GM21447 (cell line): ENCODE results near the gene JPH4.

ENCODE experiments used
- ATAC-seq: cut with Tn5 transposase; IDR thresholded peaks from one replicate; pipeline ENCODE4 v1.9.1; 2021; ENCODE audit not compliant: unreplicated experiment

The JPH4 gene

DNA sequence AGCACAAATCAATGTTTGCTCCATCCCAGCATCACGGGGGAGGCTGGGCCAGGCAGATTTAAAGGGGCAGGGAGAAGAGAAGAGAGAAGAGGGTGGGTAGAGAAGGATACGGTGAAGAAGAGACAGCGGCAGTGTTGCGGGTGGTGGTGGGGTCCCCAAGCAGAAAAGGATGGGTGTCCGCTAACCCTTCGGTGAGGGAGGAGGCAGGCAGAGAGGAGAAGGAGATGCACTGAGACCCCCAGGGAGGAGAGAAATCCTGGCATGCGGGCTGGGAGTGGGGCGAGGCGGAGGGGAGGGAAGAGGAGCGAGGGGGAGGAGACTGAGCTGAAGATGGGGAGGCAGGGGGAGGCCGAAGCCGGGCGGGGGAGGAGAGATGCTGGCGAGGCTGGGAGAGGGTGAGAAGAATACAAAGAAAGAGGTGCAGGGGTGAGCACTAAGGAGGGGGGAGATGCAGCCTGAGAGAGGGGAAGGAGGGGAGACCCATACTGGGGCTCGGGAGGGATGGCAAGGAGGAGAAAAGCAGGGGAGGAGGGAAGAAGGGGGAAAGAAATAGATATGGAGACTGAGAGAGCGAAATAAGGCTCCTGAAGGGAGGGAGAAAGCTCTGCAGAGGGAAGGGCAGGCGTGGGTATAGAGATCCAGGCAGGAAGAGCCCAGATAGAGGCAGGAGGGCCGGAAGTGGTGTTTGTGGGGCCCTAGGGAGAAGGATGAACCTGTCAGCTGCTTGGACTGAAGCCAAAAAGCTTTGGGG lies at the start of gene JPH4:
Gene JPH4 (minus strand): TSS at position 231 of the 751 bp plus-strand sequence. CDS start 1,337 bp downstream, outside the sequence.
- no peak for ATAC-seq

DNA sequence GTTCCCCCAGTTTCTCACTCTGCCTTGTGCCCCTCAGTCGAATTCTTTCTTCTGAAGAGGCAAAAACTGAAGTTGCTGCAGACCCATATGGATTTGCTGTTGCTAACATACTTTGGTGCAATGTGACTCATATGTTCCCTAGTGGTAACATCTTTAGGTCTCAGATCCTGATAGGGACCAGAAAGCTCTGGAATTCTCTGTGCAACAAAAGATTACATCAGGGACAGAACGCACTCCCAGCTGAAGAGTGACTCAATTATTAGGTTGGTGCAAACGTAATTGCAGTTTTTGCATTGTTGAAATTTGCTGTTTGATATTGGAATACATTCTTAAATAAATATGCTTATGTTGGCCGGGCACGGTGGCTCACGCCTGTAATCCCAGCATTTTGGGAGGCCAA lies 49.4 kb upstream of the JPH4 start:
- ATAC-seq, result no peak

DNA sequence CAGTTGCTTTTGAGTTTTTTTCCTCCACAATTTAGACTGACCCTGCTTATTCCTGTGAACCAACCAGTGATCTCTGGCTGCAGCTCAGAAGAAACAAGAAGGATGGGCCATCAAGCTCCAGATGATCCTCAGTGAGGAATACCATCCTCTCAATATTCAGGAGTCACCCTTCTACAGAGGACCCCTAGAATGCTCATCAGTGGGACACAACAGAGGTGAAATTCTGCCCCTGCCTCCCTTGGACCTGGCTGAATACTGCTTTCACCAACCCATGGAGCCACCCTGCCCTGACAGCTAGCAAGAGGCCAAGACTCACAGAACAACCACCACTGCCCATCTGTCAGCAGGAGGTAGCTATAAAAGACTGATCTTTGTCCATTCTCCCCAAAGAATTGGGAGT lies 48.4 kb upstream of the JPH4 start:
- ATAC-seq, result no peak

GRCh38 chr14:23624830-23625404 lies 46.3 kb upstream of the JPH4 start:
- ATAC-seq, result no peak

- ATAC-seq, result no peak
Measured at GRCh38 chr14:23623962-23624361, 45.4 kb upstream of the JPH4 start.

DNA sequence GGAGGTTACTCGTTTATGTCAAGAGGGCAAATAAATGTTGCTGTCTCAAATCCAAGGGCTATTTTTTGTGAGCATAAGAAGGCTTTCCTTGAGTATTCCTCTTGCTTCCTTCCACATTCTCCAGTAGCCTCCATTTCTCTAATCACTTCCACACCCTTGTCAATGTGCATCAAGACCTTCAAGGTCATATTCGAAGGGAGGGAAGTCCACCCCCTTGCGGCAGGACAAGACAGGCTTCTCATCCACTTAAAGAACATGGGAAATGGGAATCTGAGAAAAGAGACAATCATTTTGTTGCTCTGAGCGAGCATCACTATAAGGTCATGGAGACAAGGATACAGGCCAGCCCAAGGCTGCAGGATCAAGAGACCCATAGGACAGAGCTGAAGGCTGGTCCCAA lies 44.4 kb upstream of the JPH4 start:
- no peak for ATAC-seq

GRCh38 chr14:23621932-23622730 lies 43.5 kb upstream of the JPH4 start:
- no peak for ATAC-seq

- no peak for ATAC-seq
Measured at GRCh38 chr14:23621204-23621931, 42.8 kb upstream of the JPH4 start.

DNA sequence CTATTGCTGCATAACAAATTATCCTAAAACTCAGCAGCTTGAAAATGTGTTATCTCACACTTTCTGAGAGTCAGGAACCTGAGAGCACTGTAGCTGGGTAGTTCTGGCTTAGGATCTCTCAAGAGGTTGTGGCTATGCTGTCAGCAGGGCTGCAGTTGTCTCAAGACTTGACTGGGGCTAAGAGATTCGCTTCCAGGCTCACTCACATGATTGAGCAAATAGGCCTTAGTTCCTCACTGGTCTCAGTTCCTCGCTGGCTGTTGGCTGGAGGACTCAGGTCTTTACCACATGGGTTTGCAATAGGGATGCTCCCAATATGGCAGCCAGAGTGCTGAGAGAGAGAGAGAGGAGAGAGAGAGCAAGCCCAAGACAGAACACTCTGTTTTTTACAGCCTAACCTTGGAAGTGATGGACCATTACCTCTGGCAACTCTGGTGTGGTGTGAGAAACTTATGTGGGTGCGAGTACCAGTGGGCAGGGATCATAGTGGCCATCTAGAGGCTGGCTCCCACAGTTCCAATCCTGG lies 41.6 kb upstream of the JPH4 start:
- no peak for ATAC-seq

DNA sequence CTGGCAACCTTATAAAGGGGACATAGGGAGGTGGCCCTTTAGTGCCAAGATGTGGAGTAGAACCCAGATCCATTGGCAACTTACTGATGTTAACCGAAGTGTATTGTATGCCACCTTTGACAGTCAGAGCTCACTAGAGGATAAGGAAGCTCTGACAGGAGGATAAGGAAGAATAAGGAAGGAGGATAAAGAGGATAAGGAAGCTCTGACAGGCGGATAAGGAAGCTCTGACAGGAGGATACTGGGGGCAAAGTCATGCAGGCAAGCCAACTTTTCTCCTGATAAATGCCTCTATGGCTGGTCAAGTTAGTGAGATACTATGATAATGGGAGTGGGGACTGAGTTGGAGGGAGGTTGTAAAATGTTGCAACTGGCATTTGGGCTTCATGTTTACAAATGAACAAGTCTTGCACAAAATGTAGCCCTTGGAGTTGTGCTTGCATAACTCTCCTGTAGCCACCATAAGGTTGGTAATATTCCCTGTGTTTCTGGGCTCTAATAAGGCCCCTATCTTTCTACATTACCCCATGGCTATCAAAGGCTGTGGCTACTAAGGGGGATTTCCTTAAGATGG lies 39.9 kb upstream of the JPH4 start:
- no peak for ATAC-seq

DNA sequence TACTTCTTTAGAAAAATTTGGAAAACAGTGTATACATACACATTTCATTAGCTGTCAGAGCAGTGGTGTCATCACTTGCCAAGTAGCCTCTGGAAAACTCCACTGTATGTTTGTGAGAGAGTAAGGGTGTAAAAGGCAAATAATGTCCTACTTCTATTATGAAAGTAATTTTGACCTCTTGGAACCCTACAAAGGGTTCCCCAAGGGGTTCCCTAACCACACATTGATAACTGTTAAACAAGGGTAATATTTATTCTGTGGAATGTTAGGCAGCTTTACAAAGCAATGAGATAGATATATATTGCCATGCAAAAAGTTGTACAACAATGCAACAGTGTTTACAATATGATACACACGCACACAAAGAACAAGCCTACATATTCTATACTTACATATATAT lies 38.9 kb upstream of the JPH4 start:
- no peak for ATAC-seq

DNA sequence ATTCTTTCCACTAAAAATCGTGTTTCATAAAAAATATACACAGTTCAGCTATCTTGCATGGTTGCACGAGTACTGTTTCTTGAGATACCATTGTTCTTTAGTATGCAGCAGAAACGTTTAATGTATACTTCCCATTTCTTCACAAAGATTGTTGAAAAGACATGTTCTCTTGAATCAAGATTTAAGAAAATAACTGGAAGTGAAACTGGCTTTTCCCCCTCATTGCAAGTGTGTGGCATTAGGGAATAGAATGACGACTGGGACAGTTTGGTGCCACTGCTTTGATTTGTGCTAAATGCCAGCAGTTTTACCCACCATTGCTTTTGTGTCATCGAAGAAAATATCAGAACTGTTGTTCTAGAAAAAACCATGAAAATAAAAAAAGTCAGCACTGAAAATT lies 37.3 kb upstream of the JPH4 start:
- ATAC-seq, result no peak

- ATAC-seq, result no peak
Measured at GRCh38 chr14:23614395-23614828, 35.8 kb upstream of the JPH4 start.

GRCh38 chr14:23613242-23614070 lies 34.9 kb upstream of the JPH4 start:
- no peak for ATAC-seq

DNA sequence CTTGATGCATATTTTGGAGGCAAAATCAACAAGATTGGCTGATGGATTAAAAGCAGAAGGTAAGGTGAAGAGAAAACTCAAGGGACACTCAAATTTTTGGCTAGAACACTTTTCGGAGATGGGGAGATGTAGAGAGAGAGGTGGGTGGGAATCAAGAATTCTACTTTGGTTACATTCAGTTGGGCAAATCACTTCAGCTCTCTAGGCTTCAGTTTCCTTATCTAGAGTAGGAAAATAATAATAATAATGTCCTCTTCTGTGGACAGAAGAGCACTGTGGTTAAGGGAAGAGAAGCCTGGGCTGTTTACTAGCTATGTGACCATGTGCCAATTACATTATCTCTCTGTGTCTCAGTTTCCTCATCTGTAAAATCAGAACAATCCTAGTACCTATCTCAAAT lies 34.2 kb upstream of the JPH4 start:
- no peak for ATAC-seq

DNA sequence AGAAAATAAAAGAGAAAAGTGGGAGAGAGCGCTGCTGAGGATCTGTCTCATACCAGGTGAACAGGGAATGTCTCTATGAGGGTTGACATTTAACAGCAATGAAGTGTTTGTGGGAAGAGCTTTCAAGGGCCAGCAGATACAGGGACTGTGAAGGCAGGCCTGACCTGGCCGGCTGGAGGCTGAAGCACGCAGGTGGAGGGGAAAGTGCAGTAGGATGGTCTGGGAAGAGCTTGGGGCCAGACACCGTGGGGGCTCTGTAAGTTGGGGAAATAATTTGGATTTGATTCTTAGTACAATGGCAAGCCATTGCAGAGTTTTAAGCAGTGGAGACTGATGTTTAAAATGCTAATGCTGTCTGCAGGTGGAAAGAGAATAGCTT lies 33.8 kb upstream of the JPH4 start:
- no peak for ATAC-seq

- ATAC-seq, result no peak
Measured at GRCh38 chr14:23610815-23611289, 32.3 kb upstream of the JPH4 start.

- ATAC-seq, result no peak
Measured at GRCh38 chr14:23610090-23610814, 31.7 kb upstream of the JPH4 start.
